ENCODE results near the gene CCBE1.
"Not testable (repeated sequence)": the region's sequence is repeated elsewhere in the genome, so short reads cannot be mapped to it uniquely, and the experiment has no call there.

CCBE1 gene

GRCh38 chr18:59540346-59540745 is 156.9 kb downstream of the CCBE1 start:
- DNase-seq (ENCODE audit: low read depth in 2 of 2), result no peak

GRCh38 chr18:59539108-59539507 is 158.1 kb downstream of the CCBE1 start:
- DNase-seq (ENCODE audit: low read depth in 2 of 2), result no peak

- DNase-seq (ENCODE audit: low read depth in 2 of 2), result no peak
Observed at GRCh38 chr18:59537579-59537978, 159.6 kb downstream of the CCBE1 start.

DNA sequence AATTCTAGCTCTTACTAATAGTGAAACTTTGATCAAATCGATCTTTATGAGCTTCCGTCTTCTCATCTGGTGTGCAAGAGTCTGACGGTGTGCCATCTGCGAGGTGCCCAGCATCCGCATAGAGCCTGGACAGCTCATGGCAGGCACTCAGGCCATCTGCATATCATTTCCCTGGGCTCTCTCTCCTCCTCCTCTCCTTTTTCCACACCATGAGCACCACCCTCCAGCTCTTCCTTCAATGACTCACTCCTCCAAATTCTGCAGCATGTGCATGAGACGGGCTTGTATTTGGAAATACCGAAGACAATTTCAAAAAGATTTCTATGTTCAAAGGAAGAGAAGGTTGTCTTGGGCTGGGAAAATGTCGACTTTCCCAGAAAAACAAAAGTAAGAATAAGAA is 161.1 kb downstream of the CCBE1 start:
- no peak for DNase-seq (ENCODE audit: low read depth in 2 of 2)

- DNase-seq (ENCODE audit: low read depth in 2 of 2), result no peak
Observed at GRCh38 chr18:59535055-59535454, 162.2 kb downstream of the CCBE1 start.

GRCh38 chr18:59528866-59529265 is 168.4 kb downstream of the CCBE1 start:
- DNase-seq (ENCODE audit: low read depth in 2 of 2), result no peak

DNA sequence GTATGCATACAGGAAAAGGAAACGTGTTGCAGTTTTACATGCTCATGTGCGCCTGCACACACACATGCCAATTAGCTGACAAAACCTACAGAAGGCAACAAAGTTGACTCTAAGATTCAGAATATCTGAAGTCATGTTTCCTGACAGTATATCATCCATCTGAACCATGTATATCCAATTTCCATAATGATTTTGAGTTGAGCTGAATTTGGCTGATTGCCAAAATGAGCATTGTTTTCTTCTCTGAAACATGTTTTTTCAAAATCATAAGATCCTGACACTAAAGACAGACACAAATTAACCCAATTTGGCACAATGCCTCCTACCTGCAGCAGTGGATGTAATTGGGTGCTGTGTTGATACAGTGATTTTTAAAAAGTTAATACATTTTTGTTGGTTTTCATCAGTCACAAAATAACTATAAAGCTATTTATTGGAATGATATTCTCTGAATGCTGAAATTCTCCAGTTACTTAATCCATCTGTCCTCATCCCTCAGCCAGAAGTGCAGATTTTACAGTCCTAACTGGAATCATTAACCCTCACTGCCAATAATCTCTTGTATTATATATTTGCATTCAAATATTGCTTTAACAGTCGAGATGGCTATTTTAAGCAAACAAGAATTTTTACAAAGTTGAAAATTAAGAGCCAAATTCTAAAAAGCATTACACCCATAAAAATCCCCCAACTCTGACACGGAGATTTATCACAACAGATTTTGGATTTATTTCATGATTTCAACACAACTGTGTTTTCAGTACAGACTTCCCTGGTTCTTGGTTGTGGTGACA is 176.5 kb downstream of the CCBE1 start:
- no peak for DNase-seq (ENCODE audit: low read depth in 2 of 2)

- no peak for DNase-seq (ENCODE audit: low read depth in 2 of 2)
Observed at GRCh38 chr18:59518705-59519104, 178.5 kb downstream of the CCBE1 start.

- no peak for DNase-seq (ENCODE audit: low read depth in 2 of 2)
Observed at GRCh38 chr18:59517446-59518165, 179.6 kb downstream of the CCBE1 start.

DNA sequence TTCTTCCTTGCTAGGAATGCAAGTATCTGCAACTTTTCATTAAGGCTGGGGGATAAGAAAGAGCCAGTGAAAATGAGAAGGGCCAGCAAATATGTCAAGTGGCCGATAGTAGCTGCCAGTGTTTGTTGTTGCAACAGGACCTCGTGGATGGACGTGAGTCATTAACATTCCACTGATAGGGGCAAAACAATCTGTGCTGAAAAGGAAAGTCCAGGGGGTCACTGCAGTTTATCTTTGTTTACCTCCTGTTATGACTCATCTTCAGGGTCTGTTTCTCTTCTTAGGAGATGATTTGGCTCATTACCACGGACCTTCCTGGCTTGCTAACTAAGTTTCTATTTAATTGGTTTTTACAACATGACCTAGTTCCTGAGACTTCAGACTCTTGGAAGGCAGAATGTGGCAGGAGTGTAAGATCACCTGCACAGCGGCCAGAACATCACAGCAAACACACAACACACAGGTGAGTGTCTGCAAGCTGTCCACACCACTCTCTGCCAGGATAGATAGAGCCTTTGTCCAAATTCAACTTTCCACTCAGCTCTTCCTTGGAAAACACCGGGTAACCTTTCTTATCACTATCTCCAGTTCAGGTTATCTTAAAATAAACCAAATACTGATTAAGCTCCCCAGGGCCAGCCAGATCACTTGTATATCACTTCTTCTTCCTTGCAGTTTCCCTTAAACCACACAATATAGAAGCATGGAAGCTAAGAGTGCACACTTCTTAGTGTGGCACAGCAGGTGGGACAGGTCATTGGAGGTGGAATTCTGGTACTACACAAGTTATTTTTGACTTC is 180.7 kb downstream of the CCBE1 start:
- no peak for DNase-seq (ENCODE audit: low read depth in 2 of 2)

DNA sequence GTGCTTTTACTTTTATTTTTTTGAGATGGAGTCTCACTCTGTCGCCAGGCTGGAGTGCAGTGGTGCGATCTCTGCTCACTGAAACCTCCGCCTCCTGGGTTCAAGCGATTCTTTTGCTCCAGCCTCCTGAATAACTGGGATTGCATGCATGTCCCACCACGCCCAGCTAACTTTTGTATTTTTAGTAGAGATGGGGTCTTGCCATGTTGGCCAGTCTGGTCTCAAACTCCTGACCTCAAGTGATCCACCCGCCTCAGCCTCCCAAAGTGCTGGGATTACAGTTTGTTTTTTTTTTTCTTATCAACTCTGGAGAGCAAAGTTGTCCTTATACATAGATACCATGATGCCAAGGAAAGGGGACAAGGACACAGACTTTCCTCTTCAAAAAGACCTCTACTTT is 181.3 kb downstream of the CCBE1 start:
- DNase-seq (ENCODE audit: low read depth in 2 of 2), result not testable (repeated sequence)

DNA sequence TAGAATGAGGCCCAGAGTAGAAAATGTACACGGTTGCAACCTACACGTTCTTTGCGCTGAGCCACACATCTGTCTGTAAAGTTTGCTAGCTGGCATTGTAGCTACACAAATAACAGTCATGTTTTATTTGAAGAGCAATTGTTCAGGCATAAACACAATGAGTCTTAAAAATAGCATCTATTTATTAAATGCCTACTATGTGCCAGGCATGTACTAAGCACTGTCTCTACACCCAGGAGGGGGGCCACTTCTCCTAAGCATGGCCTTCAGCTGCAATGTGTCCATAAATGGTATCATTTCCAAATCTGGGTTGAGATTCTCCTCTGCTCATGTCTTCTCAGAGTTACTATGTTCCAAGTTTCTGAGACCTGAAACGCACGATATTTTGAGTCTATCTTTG is 182.1 kb downstream of the CCBE1 start:
- DNase-seq (ENCODE audit: low read depth in 2 of 2), result no peak

DNA sequence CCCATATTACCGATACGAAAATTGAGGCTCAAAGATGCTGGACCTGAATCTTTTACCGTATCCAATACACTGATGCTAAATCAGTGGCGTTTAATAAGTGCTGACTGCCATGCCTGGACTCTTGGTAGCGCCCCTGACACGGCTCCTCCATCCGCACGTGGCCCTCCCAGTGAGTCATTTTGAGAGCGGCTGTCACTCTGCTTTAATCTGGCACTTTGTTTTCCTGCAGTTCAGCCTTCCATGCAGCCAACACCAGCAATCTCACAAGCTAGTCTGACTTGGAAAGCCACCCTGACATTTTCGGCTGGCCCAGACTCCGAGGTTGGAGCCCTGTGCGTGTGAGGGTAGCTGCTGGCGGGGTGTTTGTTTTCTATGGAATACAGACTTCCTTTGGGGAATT is 183.0 kb downstream of the CCBE1 start:
- DNase-seq (ENCODE audit: low read depth in 2 of 2), result no peak

DNA sequence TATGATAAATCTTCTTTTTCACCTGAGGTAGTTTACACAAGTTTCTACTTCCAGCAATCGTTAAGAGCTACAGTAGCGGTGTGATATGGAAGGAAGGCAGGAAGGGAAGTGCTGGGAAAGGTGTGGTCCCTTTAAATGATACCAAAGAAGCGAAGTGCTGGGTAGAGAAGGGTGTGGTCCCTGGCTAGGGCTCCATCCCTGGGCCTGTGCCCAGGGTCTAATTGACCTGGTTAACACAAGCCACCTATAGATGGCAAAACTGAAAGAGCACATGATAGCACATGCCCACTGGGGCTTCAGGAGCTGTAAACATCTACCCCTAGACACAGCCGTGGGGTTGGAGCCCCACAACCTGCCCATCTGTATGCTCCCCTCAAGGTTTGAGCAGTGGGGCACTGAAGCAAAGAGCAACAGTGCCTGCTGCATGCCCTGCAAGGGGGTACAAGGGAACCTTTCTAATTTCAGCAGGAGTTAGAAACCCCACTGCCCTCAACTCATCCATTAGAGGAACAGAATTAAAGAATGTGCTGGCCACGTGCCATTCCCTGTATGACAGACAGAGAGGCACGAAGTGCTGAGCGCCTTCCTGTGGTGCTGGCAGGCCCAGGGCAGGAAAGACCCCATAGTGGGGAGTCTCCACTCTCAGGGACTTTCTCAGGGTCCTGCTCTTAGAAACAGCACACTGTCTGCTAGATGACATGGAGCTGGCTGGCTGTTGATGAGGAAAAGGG is 185.0 kb downstream of the CCBE1 start:
- DNase-seq (ENCODE audit: low read depth in 2 of 2), result no peak

GRCh38 chr18:59509481-59510442 is 187.5 kb downstream of the CCBE1 start:
- no peak for DNase-seq (ENCODE audit: low read depth in 2 of 2)

- no peak for DNase-seq (ENCODE audit: low read depth in 2 of 2)
Observed at GRCh38 chr18:59505356-59505755, 191.9 kb downstream of the CCBE1 start.

GRCh38 chr18:59502274-59503175 is 194.7 kb downstream of the CCBE1 start:
- DNase-seq (ENCODE audit: low read depth in 2 of 2), result no peak

DNA sequence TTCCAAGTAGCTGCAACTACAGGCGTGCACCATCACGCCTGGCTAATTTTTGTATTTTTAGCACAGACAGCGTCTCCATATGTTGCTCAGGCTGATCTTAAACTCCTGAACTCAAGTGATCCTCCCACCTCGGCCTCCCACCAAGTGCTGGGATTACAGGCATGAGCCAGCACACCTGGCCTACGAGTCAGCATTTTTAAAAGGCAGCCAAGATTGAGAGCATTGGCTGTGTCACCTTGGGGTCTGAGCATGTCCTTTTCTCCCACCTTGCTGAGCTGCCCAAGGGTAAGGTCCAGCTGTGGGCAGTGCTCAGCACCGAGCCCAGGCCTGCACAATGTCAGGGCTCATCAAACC is 195.3 kb downstream of the CCBE1 start:
- DNase-seq (ENCODE audit: low read depth in 2 of 2), result no peak

DNA sequence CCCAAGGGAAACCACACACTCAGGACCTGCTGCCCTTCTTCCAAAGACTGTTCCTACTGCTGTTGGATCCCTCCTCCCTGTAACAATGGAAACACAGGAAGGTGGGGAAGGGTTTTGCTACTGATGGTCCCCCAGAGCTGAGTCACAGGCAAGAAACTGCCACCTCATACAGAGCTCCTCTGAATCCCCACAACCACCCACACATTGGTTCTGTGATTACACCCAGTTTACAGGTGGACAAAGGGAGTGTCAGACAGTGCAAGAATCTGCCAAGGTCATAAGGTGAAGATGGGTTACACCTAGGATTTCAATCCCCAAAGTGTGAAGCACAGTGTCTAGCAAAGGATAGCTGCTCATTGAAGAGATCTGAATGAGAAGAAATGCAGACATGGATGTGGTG is 196.5 kb downstream of the CCBE1 start:
- no peak for DNase-seq (ENCODE audit: low read depth in 2 of 2)
